BE2C (cell line): ENCODE data around the gene C1orf159.
A peak's percentile ranks its signal among the peaks of the same experiment; 100 is the strongest.

Experiments
- DNase-seq: peaks from one replicate; pipeline ENCODE4 v3.0.0-alpha.2; 2020
- H3K27me3 ChIP-seq: fragments of 250-450 bp; sonication (Bioruptor Pico); 2 replicates; pipeline ENCODE4 v1.5.1; 2020; ENCODE audit warnings: mild to moderate bottlenecking
- H3K36me3 ChIP-seq: fragments of 250-450 bp; sonication (Bioruptor Pico); 2 replicates; pipeline ENCODE4 v1.5.1; 2020; ENCODE audit warnings: mild to moderate bottlenecking
- H3K4me1 ChIP-seq: fragments of 250-450 bp; sonication (Bioruptor Pico); 2 replicates; pipeline ENCODE4 v1.5.1; 2020
- H3K4me3 ChIP-seq: 2 replicates; pipeline ENCODE4 v1.5.1; 2011; ENCODE audit warnings: low read depth, low read length
- H3K9me3 ChIP-seq: fragments of 250-450 bp; sonication (Bioruptor Pico); 2 replicates; pipeline ENCODE4 v1.5.1; 2020
- CTCF ChIP-seq: IDR thresholded peaks from 2 replicates; pipeline ENCODE4 v1.5.1; 2012; ENCODE audit warnings: mild to moderate bottlenecking, low read depth, low read length

The C1orf159 gene

GRCh38 chr1:1088801-1089680 lies 26.8 kb downstream of the C1orf159 start:
- TF ChIP-seq CTCF = no peak
- DNase-seq = no peak
- Histone ChIP-seq H3K9me3 (no peaks in the 10 kb centered on the region), H3K36me3 (no peaks in the 10 kb centered on the region), H3K4me3 (no peak overlapping the region), H3K27me3 (no peaks in the 10 kb centered on the region), H3K4me1 (no peaks in the 10 kb centered on the region)

- H3K9me3 ChIP-seq = no peaks in the 10 kb centered on the region
- peak; percentile 10 for DNase-seq
- TF ChIP-seq CTCF = no peak
- H3K27me3 ChIP-seq = no peaks in the 10 kb centered on the region
- H3K36me3 ChIP-seq = no peaks in the 10 kb centered on the region
- H3K4me3 ChIP-seq = no peak overlapping the region
- H3K4me1 ChIP-seq = no peaks in the 10 kb centered on the region
These were observed 27.7 kb downstream of the C1orf159 start for GRCh38 chr1:1088029-1088800.

GRCh38 chr1:1087351-1088028 lies 28.4 kb downstream of the C1orf159 start:
- H3K36me3 ChIP-seq = no peaks in the 10 kb centered on the region
- no peaks in the 10 kb centered on the region for H3K9me3 ChIP-seq
- H3K27me3 ChIP-seq = no peaks in the 10 kb centered on the region
- no peaks in the 10 kb centered on the region for H3K4me1 ChIP-seq
- DNase-seq = no peak
- no peak overlapping the region for H3K4me3 ChIP-seq
- TF ChIP-seq CTCF = no peak

GRCh38 chr1:1086911-1087341 lies 29.0 kb downstream of the C1orf159 start:
- Histone ChIP-seq H3K36me3 (no peaks in the 10 kb centered on the region), H3K4me1 (no peaks in the 10 kb centered on the region), H3K9me3 (no peaks in the 10 kb centered on the region), H3K4me3 (no peak overlapping the region), H3K27me3 (no peaks in the 10 kb centered on the region)
- no peak for DNase-seq
- no peak for TF ChIP-seq CTCF

GRCh38 chr1:1085911-1086841 lies 29.7 kb downstream of the C1orf159 start:
- Histone ChIP-seq H3K9me3 (no peaks in the 10 kb centered on the region), H3K4me3 (no peak overlapping the region), H3K4me1 (no peaks in the 10 kb centered on the region), H3K36me3 (no peaks in the 10 kb centered on the region), H3K27me3 (no peaks in the 10 kb centered on the region)
- DNase-seq = peak; percentile 27
- no peak for TF ChIP-seq CTCF
